Fibroblast of villous mesenchyme (primary cell): ENCODE data around the gene FAM13C. TPM values are rescaled to one million over a fixed set of nuclear protein-coding genes. Genes with fewer than 3 reads are reported as not detected.

Experiments used
- DNase-seq: peaks from one replicate; pipeline ENCODE4 v3.0.0-alpha.2; 2010; ENCODE audit warnings: low read depth
- H3K4me3 ChIP-seq: 2 replicates; pipeline ENCODE4 v1.5.1; 2011; ENCODE audit warnings: low read depth, mild to moderate bottlenecking, low read length
- total RNA-seq: library from RNA; depleted of rRNA; stranded (reverse); fragments of >200 nt; gene quantifications from 2 replicates; pipeline ENCODE4 v1.2.3, GENCODE V29; 2012
- TF ChIP-seq, protein P1 (sequence below): IDR thresholded peaks from 2 replicates; pipeline ENCODE4 v1.5.1; 2012; ENCODE audit warnings: low read depth, mild to moderate bottlenecking, low read length; ENCODE audit not compliant: insufficient read depth

Gene FAM13C
- total RNA-seq, 1 donor, result 0.43 TPM

- TF ChIP-seq, protein P1, sequence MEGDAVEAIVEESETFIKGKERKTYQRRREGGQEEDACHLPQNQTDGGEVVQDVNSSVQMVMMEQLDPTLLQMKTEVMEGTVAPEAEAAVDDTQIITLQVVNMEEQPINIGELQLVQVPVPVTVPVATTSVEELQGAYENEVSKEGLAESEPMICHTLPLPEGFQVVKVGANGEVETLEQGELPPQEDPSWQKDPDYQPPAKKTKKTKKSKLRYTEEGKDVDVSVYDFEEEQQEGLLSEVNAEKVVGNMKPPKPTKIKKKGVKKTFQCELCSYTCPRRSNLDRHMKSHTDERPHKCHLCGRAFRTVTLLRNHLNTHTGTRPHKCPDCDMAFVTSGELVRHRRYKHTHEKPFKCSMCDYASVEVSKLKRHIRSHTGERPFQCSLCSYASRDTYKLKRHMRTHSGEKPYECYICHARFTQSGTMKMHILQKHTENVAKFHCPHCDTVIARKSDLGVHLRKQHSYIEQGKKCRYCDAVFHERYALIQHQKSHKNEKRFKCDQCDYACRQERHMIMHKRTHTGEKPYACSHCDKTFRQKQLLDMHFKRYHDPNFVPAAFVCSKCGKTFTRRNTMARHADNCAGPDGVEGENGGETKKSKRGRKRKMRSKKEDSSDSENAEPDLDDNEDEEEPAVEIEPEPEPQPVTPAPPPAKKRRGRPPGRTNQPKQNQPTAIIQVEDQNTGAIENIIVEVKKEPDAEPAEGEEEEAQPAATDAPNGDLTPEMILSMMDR, result no peak
- H3K4me3 ChIP-seq, result no peak overlapping the region
- DNase-seq, result no peak
These were observed 124.6 kb downstream of the FAM13C start for GRCh38 chr10:59237775-59238174.

GRCh38 chr10:59236064-59236697 is 126.2 kb downstream of the FAM13C start:
- DNase-seq, result no peak
- TF ChIP-seq, protein P1, result no peak
- no peak overlapping the region for H3K4me3 ChIP-seq

DNA sequence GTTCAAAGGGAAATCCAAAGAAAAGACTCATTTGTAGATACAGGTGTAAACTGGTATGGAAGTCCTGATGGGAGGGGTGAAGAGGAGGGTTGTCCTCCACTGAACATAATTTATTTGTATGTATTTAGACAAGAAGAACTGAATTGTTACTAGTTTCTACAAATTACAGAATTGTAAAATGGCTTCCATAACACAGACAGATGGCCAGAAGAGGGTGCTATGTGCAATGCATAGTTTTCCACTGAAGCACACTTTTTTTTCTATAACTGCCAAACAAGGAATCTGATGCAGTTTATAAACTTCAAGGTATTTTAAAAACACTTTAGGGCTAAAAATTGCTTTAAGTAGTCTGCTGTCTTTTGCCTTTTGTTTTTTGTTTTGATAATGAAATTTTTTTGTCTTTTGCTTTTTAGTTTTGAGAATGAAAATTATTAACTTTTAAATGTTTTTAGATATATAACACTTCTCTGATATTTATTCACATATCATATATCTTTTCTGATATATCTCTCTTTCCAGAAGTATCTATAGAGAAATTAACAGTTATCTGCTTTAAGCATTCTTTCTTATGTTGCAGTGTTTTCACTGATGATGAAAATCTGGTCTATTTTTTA is 127.4 kb downstream of the FAM13C start:
- no peak overlapping the region for H3K4me3 ChIP-seq
- DNase-seq, result peak; percentile 28
- TF ChIP-seq, protein P1, result peak; percentile 55

GRCh38 chr10:59234194-59234593 is 128.2 kb downstream of the FAM13C start:
- DNase-seq, result peak; percentile 20
- TF ChIP-seq, protein P1, result no peak

DNA sequence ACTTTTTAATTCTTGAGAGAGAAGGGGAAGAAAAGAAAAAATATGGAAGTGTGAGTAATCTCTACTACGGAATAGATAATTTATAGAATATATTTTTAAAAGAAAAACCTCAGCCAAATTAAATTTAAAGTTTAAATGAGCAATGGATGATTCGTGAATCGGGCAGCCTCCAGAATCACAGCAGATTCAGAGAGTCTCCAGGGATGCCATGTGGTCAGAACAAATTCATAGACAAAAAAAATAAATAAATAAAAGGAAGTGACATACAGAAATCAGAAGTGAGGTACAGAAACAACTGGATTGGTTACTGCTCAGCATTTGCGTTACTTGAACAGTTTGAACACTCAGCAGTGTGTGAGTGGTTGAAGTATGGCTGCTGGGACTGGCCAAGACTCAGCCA is 132.9 kb downstream of the FAM13C start:
- TF ChIP-seq, protein P1, result no peak
- no peak for DNase-seq
- H3K4me3 ChIP-seq, result no peak overlapping the region

More at GRCh38 chr10:59234194-59234593, 128.2 kb downstream of the FAM13C start:
- no peak overlapping the region for H3K4me3 ChIP-seq

DNA sequence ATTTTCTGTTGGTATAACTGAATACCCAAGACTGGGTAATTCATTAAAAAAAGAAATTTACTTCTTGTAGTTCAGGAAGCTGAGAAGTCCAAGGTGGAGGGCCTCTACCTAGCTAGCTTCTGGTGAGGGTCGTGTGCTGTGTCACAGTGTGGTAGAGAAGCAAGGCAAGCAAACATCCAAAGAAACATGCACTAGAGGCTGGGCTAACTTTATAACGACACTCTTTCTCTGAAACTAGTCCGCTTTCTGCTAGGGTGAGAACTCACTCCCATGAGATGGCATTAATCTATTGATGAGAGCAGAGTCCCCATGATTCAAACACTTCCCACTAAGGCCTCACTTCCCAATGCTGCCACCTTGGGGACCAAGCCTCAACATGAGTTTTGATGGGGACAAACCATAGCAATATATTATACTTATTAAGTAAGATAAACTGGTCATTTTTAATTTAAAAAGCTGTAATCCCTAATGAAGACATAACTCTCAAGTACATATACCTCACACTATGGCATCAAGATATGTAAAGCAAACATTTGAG is 135.1 kb downstream of the FAM13C start:
- TF ChIP-seq, protein P1, result no peak
- no peak overlapping the region for H3K4me3 ChIP-seq
- no peak for DNase-seq
